D721Med (cell line): ENCODE measurements around the gene S1PR3.

ENCODE experiments used
- DNase-seq: peaks from one replicate; pipeline ENCODE4 v3.0.0; 2011; ENCODE audit warnings: low spot score; ENCODE audit not compliant: insufficient read length
- FAIRE-seq: peaks from 2 replicates; lab custom pipeline; 2011; peaks lifted over from hg19 to GRCh38; lab: Jason Lieb, UNC
- TF ChIP-seq, protein P1 (sequence below): IDR thresholded peaks from 2 replicates; pipeline ENCODE4 v1.5.1; 2012; ENCODE audit warnings: mild to moderate bottlenecking, control low read depth; ENCODE audit not compliant: insufficient read depth; ENCODE audit errors: missing control alignments

Gene S1PR3

DNA sequence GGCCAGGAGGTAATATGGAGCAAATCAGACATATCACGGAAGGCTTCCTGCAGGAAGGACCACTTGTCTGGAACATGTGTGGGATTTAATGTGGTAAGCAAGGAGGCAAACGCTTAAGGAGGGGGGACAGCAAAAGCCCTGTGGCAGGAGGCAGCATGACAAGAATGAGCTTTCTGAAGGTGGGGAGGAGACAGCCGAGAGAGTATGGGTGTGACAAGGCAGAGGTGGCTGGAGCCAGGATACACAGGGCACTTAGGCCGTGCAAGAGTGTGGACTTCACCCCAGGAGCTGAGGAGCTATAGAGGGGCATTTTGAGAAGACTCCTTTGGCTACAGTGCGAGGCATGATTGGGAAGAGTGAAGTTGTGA is 14.4 kb upstream of the S1PR3 start:
- DNase-seq (no peak), FAIRE-seq (no peak)

DNA sequence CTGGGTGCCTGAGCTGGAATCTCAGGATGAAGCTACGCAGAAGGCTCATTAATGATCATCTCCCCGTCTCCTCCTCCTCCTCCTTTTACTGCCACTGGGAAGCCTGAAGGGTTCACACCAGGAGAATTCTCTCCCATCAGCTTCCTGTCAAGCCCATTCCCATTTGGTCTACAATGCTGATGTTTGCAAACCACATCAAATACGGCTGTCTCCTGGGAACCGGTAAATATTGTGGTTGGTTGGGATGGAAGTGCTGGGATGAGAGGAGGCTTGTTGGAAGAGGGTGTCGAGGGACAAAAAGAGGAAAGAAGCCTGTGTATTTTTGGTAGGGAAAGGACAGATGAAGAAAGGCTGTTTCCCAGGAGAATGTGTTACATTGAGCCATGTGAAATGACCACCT is 13.2 kb upstream of the S1PR3 start:
- FAIRE-seq (no peak), DNase-seq (no peak)
- TF ChIP-seq, protein P1, sequence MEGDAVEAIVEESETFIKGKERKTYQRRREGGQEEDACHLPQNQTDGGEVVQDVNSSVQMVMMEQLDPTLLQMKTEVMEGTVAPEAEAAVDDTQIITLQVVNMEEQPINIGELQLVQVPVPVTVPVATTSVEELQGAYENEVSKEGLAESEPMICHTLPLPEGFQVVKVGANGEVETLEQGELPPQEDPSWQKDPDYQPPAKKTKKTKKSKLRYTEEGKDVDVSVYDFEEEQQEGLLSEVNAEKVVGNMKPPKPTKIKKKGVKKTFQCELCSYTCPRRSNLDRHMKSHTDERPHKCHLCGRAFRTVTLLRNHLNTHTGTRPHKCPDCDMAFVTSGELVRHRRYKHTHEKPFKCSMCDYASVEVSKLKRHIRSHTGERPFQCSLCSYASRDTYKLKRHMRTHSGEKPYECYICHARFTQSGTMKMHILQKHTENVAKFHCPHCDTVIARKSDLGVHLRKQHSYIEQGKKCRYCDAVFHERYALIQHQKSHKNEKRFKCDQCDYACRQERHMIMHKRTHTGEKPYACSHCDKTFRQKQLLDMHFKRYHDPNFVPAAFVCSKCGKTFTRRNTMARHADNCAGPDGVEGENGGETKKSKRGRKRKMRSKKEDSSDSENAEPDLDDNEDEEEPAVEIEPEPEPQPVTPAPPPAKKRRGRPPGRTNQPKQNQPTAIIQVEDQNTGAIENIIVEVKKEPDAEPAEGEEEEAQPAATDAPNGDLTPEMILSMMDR = no peak

More for the DNA sequence above, 14.4 kb upstream of the S1PR3 start:
- TF ChIP-seq, protein P1 = no peak

DNA sequence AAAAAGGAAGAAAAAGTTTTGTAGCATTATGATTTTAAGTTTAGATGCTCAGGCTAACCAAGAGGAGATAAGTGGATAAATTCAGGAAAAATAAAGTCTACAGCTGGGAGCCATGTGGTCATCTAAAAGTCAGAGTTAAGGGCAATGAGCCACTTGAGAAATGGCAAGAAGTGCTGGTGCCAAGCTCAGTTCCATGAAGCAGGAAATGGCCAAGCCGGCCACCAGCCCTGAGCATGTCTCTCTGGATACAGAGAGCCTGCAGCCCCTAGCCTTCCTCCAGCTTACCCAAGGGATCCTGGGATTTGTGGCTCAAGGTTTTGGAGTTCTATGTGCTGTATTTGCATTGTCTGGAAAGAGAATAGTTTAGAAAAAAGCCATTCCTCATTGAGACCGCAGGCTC is 12.2 kb upstream of the S1PR3 start:
- FAIRE-seq (no peak), DNase-seq (no peak)
- TF ChIP-seq, protein P1 = no peak

DNA sequence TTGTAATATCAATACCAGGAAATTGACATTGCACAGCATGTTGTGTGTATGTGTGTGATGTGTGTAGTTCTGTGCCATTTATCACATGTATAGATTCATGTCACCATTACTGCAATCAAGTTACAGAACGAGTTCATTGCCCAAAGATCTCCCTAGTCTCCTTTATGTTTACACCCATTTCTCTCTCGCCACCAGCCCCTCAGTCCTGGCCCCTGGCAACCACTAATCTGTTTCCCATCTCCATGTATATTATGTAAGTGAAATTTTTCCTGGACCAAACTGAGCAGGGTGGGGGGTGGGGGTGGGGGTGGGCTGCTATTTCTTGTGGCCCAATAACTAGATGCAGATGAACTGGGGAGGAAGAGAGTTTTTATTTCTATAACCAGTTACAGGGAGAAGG is 11.5 kb upstream of the S1PR3 start:
- no peak for DNase-seq
- no peak for FAIRE-seq
- TF ChIP-seq, protein P1 = no peak

DNA sequence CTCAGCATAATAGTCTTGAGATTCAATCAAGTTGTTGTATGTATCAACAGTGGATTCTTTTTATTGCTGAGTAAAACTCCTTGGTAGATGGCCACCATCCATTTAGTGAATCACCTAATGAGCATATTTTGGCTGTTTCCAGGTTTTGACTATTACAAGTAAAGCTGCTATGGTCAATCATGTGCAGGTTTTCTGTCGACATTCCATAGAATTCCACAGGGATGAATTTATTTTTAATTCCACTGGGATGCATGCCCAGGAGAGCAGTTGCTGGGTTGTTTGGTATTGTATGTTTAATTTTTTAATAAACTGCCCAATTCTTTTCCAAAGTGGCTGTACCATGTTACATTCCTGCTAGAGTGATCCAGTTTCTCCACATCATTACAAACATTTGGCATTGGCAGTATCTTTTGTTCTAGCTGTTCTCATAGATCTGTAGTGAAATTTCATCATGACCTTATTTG is 10.5 kb upstream of the S1PR3 start:
- TF ChIP-seq, protein P1 = no peak
- DNase-seq (no peak), FAIRE-seq (no peak)

DNA sequence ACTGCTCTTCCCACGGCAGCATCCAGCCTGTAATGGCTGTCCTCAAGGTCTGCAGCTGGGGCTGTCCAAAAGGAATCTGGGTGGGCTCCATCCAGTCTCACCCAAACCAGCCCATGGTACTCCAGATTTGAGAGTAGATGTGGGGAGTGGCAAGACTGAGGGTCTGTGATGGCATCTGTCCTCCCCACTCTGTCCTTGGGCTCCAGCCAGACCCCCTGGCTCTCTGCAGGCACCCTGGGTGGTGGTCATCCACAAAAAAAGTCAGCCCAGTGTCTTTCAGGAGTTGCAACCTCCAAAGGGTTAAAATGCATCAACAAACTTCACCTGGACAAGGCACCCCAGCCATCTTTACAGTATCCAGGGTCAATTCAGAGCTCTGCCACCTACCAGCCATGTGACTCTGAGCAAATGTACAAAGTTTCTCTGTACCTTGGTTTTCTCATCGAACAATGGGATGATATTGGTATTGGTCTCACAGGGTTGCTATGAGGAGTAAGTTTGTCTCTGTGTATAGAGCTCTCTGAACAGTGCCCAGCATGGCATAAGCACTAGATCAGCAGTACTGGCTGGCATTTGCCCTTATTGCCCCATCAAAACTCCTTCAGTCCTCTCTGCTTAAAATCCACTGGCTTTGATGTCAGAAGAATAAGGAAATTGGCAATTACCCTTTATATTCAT is 7.3 kb upstream of the S1PR3 start:
- TF ChIP-seq, protein P1 = no peak
- DNase-seq (no peak), FAIRE-seq (no peak)

DNA sequence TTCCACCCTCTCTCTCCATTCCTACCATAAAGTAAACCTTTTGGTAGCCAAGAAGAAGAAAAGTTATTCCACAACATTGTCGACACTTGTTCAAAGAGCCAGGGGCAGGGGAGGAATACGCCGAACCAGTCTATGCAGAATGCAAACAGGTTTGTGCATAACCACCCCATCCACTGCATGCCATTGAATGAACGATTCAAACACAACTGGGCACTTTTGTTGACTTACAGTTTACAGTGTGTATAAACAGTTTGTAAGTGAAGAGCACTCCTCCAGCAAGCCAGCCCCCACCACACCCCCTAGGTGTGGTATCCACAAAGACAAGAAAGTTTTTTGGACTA is 6.8 kb upstream of the S1PR3 start:
- no peak for FAIRE-seq
- TF ChIP-seq, protein P1 = no peak
- no peak for DNase-seq
